ENCODE results near the gene PHIP.

GRCh38 chr6:79040083-79040482, 38.0 kb downstream of the PHIP start:
- TF ChIP-seq, protein P1, sequence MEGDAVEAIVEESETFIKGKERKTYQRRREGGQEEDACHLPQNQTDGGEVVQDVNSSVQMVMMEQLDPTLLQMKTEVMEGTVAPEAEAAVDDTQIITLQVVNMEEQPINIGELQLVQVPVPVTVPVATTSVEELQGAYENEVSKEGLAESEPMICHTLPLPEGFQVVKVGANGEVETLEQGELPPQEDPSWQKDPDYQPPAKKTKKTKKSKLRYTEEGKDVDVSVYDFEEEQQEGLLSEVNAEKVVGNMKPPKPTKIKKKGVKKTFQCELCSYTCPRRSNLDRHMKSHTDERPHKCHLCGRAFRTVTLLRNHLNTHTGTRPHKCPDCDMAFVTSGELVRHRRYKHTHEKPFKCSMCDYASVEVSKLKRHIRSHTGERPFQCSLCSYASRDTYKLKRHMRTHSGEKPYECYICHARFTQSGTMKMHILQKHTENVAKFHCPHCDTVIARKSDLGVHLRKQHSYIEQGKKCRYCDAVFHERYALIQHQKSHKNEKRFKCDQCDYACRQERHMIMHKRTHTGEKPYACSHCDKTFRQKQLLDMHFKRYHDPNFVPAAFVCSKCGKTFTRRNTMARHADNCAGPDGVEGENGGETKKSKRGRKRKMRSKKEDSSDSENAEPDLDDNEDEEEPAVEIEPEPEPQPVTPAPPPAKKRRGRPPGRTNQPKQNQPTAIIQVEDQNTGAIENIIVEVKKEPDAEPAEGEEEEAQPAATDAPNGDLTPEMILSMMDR (IDR thresholded peaks at IDR 0.05) = no peak
- TF ChIP-seq POLR2A (IDR thresholded peaks at IDR 0.05) (no peak), EP300 (IDR thresholded peaks at IDR 0.05) (no peak)
